ENCODE data around the gene MRPS25.

The MRPS25 gene

DNA sequence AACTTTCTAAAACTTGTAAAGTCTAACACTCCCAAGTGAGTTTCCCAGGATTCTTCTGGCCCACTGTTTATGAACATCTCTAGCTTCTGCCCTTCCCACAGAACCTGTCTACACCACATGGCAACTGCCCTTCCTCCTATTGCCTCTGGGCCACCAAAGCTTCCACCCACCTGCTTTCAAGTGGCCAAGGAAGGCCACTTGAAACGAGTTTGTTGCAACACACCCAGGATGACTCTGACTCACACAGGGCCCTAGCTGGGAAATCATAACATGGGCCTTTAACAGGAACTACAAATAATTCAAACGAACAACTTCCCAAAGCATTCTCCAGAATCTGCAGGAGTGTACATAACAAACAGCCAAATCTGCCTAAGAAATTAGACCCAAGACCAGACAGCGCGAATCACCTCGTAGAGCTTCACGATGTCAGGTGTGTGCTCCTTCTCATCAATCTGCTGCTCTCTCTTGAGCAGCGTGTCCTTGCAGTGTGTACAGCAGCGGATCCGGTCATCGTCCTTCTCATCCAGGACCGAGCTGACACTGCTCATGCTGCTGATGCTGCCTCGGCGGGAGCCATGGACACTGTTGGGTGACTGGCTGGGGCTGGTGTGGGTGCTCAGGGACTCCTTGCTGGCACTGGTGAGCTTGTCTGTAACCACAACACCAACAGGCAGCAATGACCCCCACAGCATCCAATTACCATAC, 17.0 kb upstream of the MRPS25 start:
- DNase-seq, result no peak

DNA sequence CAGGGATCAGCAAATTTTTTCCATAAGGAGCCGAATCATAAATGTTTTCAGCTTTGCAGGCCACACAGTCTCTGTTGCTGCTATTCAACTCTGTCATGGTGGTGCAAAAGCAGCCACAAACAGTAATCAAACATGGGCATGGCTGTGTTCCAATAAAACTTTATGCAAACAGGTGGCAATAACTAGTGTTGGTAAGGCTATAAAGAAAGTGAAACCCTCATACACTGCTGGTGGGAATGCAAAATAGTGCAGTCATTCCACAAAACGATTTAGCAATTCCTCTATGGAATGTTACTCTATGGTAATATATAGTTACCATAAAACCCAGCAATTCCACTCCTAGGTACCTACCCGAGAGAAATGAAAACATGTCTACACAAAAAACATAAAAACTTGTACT, 14.0 kb upstream of the MRPS25 start:
- DNase-seq, result no peak

DNA sequence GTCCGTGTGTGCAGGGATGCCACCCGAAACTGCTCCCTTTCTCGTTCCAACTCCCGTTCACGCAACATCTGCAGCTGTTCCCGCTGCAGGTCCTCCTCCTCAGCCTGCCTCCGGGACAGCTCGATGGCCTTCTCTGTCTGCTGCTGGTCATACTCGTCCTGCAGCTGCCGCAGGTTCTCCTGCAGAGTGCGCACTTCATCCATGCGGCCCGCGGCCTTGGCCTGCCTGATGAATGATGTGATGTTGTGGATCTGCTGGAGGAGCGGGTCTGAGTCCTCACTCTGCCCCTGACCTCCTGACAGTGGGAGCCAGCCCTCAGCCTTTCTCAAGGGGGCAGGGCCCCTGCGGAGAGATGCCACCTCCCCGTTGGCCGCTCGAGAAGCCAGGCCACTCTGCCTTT, 9.4 kb upstream of the MRPS25 start:
- no peak for DNase-seq

DNA sequence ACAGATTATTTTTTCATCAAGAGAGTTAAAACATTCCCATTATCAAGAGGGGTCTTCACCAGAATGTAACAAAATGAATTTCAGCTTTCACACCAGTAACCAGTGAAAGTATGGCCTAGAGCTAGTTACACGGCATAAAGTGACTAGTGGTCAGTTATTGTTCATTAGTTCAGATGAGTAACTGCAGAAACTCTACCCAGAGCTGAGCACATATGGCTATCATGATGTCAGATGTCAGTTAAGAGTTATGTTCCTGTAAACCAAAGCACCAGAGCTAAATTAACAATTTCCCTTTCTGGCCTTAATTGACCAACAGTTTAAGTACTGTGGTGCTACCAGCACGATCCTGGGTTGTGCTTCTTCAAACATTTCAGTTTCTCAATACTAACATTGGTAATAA, 6.6 kb upstream of the MRPS25 start:
- DNase-seq, result no peak

DNA sequence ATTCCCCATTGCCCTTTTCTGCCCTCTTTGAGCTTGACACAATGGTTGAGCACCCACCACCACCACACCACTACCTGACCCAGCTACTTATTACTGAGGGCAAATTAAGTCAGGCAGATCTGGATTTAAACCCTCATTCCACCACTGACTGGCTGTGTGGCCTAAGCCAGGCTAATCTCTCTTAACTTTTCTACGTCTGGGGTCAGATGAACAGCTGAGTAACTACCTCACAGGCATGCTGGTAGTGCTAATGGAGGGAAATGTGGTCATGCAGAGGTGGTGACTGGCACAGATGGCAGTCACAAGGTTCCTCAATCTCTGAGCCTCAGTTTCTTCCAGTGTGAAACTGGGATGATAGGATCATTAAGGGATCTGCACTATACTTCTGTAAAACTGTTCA, 4.3 kb upstream of the MRPS25 start:
- no peak for DNase-seq

DNA sequence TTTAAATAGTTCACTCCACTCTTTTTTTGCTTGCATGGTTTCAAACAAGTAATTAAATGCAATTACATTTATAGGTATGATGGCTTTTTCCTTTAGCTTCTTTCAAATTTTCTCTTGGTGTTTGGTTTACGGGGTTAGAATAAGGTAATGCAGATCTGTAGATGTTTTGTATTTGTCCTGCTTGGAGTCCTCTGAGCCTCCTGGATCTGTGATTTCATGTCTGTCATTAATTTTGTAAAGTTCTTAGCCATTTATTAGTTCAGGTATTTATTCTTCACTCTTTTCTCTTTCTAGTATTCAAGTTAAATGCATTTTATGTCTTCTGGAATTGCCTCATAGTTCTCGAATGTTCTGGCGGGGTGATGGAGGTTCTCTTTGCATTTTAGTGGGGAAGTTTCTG, 1.4 kb upstream of the MRPS25 start:
- DNase-seq, result no peak

DNA sequence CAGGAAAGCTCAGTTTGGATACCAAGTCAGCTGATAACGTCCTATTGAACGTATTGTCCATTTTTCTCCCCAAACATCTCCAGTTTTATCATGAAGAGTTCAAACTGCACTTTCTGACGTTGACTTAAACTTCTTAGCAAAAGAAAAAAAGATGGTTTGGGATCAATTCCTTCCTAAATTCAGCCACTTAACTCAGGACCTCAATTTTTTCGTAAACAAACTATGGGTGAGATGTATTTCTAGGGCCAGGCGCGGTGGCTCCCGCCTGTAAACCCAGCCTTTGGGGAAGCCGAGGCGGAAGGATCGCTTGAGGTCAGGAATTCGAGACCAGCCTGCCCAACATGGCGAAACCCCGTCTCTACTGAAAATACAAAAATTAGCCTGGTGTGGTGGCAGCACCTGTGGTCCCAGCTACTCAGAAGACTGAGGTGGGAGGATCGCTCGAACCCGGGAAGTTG, 464 bp upstream of the MRPS25 start:
- DNase-seq, result no peak

DNA sequence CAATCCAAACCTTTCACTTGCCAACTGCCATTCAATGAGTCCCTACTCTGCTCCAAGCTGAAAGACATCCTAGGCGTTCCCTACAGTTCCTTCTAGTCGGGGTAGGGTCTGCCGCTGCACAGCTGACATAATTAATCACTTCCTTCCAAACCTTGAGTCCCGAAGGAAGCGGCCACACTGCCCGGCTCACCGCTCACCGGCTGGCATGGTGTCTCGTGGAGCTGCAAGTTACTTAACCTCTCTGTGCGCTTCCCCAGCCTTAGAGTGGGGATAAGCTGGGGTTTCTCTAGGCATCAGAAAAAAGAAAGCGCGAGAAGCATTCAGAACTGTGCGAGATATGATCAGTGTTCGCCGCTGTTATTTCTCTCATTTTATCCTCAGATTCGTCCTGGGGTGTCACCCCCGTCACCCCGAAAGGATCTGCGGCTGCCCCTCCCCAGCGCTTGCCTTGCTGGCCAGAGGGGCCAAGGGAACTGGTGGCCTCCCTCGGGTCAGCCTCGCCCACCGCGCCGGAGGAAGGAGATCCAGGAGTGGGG, 748 bp downstream of the MRPS25 start:
- DNase-seq, result no peak

DNA sequence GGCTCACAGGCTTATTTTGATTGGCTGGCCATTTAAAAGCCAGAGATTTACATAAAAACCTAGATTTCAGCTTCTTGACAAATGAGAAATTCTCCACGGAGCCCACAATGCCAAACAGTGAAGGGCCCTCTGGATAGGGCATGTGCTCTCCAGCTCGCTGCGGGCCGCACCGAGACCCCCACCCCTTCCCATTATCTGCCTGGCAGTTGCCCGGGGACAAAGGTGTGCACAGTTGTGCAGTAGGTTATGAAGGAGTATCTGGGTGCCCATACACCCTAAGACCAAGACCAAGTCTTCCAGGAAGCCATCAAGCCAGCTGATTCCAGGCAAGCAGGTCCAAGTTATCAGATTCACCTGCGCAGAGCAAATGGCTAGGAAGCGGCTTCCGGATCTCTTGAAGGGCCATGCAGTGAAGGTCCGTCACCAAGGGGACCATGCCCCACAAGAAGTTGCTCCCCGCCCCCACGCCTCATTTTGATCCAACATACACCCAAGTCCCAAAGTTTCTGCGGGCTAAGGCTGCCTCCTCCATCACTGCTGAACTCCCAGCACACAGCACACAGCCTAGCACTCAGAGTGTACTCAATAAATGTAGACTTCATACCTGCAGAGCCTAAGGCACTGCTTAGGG, 1.3 kb downstream of the MRPS25 start:
- no peak for DNase-seq

DNA sequence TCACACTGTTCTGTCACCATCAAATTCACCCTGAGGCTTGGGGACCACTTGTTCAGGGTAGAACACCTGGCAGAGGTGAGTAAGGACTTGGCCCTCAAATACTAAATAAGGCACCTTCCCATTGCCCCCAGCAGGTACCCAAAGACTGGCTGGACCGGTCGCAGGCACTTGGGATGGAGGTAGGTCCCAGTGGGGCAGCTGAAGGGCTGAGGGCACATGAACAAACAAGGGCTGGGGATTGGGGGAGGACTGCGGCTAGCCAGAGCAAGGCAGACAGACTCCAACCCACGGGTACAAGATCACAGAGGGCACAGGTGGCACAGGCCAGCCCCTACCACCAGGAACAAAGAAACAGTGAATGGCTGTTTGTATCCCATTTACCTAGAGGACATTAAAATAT, 1.9 kb downstream of the MRPS25 start:
- DNase-seq, result no peak

DNA sequence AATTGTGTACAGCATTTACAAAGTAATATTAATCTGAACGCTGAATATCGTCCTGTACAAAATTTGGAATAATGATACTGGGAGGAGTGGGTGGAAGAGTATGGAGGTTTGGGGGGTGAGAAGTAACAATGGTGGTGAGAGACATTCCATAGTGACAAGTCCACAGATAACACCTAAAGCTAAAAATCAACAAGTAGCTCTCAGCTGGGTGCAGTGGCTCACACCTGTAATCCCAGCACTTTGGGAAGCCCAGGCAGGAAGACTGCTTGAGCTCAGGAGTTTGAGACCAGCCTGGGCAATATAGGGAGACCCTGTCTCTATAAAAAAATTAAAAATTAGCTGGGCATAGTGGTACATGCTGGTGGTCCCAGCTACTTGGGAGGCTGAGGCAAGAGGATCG, 5.1 kb downstream of the MRPS25 start:
- DNase-seq, result no peak

DNA sequence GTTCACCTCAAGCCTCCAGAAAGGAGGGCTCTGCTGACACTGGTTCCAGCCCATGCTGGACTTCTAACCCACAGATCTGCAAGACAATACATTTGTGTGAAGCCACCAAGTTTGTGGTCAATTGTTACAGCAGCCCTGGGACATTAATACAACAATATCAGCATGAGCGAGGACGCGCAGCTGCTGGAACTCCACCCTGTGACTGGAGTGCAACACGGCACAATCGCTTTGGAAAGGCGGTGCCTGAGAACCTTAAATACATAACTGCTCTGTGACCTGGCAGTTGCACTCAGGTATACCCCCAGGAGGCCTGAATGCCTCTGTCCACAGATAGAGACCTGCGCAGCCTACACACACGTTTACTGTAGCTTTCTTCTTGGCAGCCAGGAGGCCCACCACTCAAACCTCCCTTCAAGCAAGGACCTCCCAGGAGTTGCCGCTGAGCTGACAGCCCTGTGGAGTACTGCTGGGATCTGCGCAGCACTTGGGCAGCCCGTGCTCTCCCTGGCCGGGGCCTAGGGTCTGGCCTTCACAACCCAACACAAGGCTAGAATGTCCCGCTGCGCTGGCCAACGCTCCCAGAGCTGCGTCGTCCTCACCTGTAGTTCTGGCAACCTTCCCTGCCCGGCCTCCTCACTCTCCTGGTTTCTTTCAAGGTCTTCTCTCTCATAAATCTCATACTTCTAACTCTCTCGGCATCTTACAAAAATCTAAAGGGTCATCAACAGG, 8.3 kb downstream of the MRPS25 start:
- DNase-seq, result no peak

DNA sequence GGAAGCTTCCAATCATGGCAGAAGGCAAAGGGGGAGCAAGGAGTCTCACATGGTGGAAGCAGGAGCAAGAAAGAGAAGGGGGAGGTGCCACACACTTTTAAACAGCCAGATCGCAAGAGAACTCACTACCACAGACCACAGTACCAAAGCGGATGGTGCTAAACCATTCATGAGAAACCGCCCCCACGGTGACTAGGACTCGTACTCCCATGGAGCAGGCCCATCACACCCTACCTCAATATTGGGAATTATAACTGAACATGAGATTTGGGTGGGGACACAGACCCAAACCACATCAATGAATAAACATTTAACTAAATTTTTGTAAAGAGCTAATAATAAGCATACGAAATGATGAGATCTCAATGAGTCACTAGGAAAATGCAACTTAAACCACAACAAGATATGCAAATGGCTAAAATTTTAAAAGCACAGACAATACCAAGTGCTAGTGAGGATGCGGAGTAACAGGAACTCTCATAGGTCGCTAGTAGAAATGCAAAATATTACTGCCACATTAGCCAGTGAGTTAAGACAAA, 10.0 kb downstream of the MRPS25 start:
- no peak for DNase-seq

DNA sequence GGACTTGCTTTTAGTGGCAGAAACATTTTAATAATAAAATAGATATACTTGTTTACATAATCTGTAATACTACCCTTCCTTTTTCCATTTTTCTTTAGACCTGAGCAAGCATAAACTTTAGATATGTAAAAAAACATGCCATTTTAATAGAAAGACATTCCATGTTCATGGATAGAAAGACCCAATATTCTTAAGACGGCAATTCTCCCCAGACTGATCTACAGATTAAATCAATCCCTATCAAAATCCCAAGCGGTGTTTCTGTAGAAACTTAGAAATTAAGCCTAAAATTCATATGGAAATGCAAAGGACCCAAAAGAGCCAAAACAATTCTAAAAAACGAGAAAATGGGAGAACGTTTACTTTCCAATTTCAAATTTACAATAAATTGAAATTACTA, 11.6 kb downstream of the MRPS25 start:
- no peak for DNase-seq

DNA sequence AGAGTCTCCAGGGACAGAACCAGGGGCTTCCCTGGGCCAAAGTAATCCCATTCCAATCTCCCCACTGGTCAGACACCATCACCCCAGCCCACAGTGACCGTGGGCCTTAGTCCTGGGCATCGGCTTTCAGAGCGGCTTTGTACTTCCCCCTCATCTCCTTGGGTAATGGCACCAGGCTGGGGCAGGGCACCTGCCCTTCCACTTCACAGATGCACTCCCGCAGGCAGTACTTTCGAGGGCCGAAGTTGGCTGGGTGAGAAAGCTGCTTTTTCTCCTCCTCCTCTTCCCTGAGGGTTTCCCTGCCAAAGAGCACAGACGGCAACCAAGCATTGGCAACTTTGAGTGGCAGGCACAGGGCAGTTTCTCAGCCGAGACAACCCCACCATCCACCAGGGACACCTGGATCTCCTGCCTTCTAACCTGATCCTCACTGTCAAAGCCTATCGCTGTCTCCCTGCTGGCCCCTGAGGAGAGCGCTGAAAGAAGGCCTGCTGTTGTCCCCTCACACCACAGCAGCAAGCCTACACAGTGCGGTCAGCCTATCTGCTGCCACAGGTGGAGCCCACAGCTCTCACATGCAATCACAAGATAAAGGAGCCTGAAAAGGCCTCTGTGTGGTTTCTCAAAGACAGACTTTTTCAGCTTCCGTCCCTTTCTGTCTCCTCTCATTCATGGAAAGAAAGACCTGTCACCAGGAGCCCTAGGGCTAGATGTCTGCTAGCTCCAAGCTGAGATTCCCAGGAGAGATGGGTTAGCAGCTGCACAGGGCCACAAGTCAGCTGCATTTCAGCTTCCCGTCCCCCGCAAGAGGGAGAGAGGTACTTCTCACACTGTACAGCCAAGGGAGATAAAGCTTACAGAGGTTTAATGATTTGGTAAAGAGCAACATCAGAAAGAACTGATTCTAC, 12.5 kb downstream of the MRPS25 start:
- no peak for DNase-seq

DNA sequence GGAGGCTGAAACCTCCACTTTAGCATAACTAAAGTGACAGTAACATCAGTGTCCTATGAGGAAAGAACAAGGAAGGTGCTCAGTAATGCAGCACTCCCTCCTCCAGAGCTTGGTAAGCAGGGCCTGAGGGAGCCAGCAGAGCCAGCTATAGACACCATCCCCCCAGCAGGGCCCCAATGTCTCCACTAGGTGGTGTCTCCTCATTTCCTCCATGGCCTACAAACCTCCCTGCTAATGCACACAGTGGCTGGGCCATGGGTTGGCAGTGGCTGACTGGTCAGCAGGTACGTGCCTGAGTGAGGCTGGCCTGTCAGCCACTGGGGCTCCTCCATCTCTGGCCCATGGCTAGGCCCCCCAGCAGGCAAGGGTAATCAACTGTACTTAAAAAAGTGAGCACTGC, 13.6 kb downstream of the MRPS25 start:
- DNase-seq, result no peak

DNA sequence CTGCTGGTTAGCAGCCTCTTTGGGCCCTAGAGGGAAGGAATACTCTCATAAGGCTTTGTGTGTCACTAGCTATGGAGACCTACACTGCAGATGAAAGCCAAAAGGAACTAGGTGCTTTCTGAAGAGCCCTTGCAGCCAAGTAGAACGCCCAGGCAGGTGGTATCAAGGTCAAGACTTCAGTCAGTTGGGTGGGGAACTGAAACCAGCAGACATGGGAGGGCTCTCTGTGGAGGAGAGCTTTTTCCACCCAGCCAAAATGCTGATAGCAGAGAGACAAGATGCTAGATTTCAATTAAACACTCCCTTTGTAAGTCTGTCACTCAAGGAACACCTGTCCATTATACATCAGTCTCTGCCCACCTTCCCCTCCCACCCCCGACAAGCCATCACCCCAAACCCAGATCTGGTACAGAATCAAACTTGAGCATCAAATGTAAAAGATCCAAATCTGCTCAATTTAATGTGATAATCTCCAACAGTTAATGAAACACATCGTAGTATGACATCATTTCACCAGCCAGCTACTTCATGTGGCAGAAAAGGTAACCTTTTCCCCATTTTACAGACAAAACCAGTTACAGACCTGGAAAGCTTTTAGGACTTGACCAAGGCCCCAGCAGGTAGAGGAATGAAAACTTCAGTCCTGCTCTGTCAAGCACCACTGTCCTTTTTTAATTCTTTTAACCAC, 14.6 kb downstream of the MRPS25 start:
- DNase-seq, result no peak

DNA sequence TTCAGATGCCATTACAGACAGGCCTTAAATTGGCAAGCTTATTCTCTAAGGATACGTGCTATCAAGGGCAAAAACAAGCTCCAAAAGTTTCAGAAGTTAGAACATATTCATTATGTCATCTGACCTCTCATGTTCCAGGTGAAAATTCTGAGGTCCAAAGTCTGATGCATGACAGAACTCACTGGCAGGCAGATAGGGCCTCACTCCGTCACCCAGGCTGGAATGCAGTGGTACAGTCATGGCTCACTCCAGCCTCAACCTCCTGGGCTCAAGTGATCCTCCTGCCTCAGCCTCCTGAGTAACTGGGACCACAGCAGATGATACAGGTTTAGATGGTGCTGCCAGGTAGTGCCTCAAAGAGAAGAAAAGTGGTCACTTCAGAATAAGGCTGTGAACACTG, 15.5 kb downstream of the MRPS25 start:
- DNase-seq, result no peak

DNA sequence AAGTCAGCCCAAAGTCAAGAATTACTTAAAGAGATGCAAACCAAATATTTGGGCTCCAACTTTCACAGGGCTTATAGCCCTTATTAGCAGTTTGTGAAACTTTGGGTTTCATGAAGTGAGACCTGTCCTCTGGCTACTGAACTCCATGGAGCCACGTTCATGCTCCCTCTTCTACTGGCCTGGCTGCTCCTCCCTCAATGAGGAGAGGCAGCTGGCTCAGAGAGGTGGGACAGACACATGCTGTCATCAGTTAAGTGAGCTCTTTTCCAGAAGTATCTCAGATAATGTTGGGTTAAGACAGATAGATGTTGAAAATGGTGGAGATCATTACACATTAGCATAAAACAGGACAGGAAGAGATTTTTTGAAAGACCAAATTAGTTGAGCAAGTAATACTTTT, 19.4 kb downstream of the MRPS25 start:
- DNase-seq, result no peak

DNA sequence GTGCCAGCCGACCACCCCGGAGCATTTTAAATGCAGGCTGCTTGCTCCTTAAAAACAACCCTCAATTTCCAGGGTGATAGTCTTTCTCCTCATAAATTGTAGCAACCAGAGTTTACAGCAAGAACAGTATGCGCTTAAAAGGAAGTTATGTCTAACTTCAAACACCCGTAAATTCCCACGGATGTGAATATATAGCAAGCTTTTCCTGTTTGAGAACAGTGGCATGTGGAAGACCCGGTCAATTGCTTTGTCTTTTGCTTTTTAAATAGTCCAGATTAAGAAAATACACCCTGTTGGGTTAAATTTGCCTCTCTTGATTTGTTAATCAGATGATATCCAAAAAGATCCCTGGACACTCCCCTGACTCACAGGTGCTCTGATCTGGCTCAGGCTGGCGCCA, 20.8 kb downstream of the MRPS25 start:
- no peak for DNase-seq

DNA sequence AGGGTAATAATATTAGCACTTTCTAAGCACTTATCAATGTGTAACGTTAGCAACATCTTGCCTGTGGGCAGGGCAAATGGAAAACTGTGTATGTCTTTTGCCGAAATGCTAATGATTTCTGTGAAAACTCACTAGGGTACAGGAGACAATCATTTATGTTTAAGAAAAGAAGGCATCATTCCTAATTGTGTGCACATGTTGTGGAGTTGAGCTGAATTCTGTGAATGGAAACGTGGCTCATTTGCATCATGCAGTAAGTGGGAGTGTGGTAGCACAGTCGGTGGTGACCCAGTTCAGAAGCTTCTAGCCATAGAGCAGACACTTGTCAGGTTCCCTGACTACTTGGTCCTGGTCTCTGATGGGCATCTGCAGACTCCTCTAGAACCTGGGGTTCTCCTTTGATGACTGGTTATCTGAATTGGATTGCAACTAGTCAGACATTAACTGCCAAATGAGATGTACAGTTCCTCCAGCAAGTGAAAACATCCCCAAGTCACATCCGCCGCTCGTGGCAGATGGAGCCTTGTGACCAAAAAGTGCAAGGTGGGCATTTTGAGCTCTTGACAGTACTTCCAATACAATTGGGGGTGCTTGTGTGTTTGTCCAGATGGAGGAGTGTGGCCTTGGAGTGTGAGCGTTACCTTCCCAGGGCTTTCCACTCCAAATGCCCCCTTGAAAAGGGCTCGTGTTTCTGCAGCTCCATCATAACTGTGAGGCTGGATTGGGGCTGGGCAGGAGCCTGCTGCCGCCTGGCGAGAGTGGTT, 21.5 kb downstream of the MRPS25 start:
- DNase-seq, result no peak
